Left cardiac atrium (tissue), 4 donors: Measurements from ENCODE around the gene FAM83C. TPM values are rescaled to one million over a fixed set of nuclear protein-coding genes. Genes with fewer than 3 reads are reported as not detected.

Experiments used
- ATAC-seq, 2 donors: fragments of 200-7000 bp; cut with Tn5 transposase; one replicate each; pipeline ENCODE4 v1.9.1; 2020; ENCODE audit warnings: mild to moderate bottlenecking in 2 of 2, moderate library complexity in 2 of 2
- DNase-seq: peaks from one replicate; pipeline ENCODE4 v3.0.0-alpha.2; 2020
- intact Hi-C, 2 donors: fragments of 100-400 bp; cut with DNase I; formaldehyde crosslinking; loops; one replicate each; pipeline versions ENCODE4 v1.14.1 to v1.15.1; 2022 to 2023
- long read RNA-seq: library from polyadenylated mRNA; unstranded; transcript quantifications from one replicate; pipeline ENCODE4 v2.0.0, GENCODE V29; 2021
- total RNA-seq, 2 donors: library from RNA; stranded (reverse); fragmentation: NEBNext Ultra II Directional; extraction: Animal tissue kit (Norgen Biotek cat#: 25700); gene quantifications; one replicate each; pipeline ENCODE4 v1.2.1, GENCODE V29; 2021
- donor health status: DM: no; HTN: yes; CAD: no.
- donor health status: DM: no; HTN: yes; CAD: no; lungs with severe emphysema.
- donor health status: DM: yes; HTN: yes; CAD: no.
- donor health status: Dilated cardiomyopathy.

Gene FAM83C
- not detected for total RNA-seq
- long read RNA-seq: 0 reads

GRCh38 chr20:35291654-35292503, at the start of gene FAM83C:
FAM83C (minus strand) TSS chr20:35292425; CDS start chr20:35292304, 121 bp downstream.
- ATAC-seq (no peak), DNase-seq (no peak)
- intact Hi-C loops: no loop called here

- no peak for DNase-seq
- ATAC-seq: peak in 1 of 2 donors; percentile 10
- intact Hi-C loops: no loop called here
Observed at GRCh38 chr20:35341366-35342028, 49.3 kb upstream of the FAM83C start.

GRCh38 chr20:35340436-35340835, 48.2 kb upstream of the FAM83C start:
- no peak for ATAC-seq
- no peak for DNase-seq
- intact Hi-C loops: no loop called here

DNA sequence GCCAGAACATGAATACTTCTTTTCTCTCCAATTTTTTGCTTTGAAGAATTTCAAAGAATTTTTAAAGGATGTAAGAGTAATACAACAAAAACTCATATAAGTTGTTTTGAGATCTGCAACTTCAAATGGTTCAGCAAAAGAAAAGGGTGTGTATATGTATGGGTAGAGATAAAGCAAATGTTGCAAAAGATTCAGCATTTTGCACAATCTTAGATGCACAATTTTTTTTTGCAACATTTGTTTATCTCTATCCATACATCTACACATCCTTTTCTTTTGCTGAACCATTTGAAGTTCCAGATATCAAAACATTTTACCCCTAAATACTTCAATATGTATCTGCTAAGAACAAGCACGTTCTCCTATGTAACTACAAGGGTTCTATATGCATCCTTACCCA, 47.4 kb upstream of the FAM83C start:
- no peak for ATAC-seq
- no peak for DNase-seq
- intact Hi-C loops: no loop called here

DNA sequence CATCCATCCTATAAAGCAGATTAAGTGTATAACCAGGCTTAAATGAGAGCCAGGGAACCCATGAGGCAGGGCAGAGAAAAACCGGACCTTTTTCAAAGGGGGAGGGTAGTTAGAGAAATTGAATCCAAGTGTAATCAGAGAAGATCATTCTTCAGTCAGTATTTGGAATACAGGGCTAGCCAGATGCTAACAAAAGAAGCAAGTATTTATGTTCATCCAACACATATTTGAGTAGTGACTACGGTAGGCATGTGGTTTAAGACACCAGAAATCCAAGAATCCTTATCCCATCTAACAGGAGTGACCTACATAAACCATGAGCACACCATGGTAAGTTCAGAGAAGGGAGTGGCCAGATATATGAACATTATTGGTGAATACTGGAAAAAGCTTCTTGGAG, 46.8 kb upstream of the FAM83C start:
- ATAC-seq: peak in 1 of 2 donors; percentile 37

GRCh38 chr20:35334311-35335101, 42.3 kb upstream of the FAM83C start:
- ATAC-seq (peak in 1 of 2 donors; percentile 72), DNase-seq (no peak)
- intact Hi-C loops: no loop called here

More for the DNA sequence above, 46.8 kb upstream of the FAM83C start:
- intact Hi-C loops: no loop called here
- DNase-seq: no peak

- intact Hi-C loops: no loop called here
- no peak for ATAC-seq
- no peak for DNase-seq
Observed at GRCh38 chr20:35333606-35334005, 41.4 kb upstream of the FAM83C start.

GRCh38 chr20:35332540-35333200, 40.4 kb upstream of the FAM83C start:
- no peak for ATAC-seq
- intact Hi-C loops: no loop called here

GRCh38 chr20:35329435-35330139, 37.4 kb upstream of the FAM83C start:
- no peak for DNase-seq
- no peak for ATAC-seq
- intact Hi-C loops: no loop called here

More at GRCh38 chr20:35332540-35333200, 40.4 kb upstream of the FAM83C start:
- no peak for DNase-seq

- intact Hi-C loops: no loop called here
- DNase-seq: no peak
- ATAC-seq: no peak
Observed at GRCh38 chr20:35328689-35329088, 36.5 kb upstream of the FAM83C start.

- intact Hi-C loops: no loop called here
Observed at GRCh38 chr20:35328095-35328685, 36.0 kb upstream of the FAM83C start.

DNA sequence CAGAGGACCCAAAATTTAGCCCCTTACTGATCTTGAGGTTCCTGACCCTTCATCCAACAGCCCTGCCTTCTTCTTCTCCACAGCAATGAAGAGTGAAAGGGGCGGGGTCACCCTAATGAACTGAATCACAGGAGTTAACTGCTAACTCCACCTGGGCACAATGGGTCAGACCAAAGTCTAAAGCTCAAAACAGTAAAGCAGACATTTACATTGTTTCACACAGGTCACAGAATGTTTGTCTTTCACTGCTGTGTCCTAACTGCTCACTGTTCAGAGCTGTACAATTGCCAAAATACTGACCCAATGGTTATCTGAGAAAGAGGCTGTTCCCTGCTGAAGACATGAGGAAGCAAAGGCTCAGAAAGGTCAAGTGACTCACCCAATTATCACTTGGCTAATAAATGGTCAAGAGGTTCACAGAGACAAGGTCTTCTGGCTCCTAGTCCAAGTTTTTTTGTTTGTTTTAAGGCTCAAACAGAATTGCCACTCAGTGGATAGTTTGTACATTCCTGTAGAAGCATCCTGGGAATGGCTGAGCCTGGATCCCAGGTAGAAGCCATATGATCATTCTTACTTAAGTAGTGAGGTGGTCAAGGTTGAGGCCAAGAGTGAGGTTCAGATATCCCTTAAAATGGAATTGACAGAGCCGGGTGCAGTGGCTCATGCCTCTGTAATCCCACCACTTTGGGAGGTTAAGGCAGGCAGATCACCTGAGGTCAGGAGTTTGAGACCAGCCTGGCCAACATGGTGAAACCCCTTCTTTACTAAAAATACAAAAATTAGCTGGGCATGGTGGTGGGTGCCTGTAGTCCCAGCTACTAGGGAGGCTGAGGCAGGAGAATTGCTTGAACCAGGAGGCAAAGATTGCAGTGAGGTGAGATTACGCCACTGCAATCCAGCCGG, 35.1 kb upstream of the FAM83C start:
- intact Hi-C loops: no loop called here
- DNase-seq: no peak
- ATAC-seq: peak; percentile 30 to 82

More at GRCh38 chr20:35328095-35328685, 36.0 kb upstream of the FAM83C start:
- ATAC-seq (no peak), DNase-seq (no peak)

GRCh38 chr20:35326740-35327073, 34.5 kb upstream of the FAM83C start:
- intact Hi-C loops: no loop called here
- DNase-seq (no peak), ATAC-seq (no peak)

- ATAC-seq (peak; percentile 15 to 85), DNase-seq (no peak)
- intact Hi-C loops: no loop called here
Observed at GRCh38 chr20:35326021-35326739, 34.0 kb upstream of the FAM83C start.

- DNase-seq: no peak
- no peak for ATAC-seq
- intact Hi-C loops: no loop called here
Observed at GRCh38 chr20:35325401-35325800, 33.2 kb upstream of the FAM83C start.

DNA sequence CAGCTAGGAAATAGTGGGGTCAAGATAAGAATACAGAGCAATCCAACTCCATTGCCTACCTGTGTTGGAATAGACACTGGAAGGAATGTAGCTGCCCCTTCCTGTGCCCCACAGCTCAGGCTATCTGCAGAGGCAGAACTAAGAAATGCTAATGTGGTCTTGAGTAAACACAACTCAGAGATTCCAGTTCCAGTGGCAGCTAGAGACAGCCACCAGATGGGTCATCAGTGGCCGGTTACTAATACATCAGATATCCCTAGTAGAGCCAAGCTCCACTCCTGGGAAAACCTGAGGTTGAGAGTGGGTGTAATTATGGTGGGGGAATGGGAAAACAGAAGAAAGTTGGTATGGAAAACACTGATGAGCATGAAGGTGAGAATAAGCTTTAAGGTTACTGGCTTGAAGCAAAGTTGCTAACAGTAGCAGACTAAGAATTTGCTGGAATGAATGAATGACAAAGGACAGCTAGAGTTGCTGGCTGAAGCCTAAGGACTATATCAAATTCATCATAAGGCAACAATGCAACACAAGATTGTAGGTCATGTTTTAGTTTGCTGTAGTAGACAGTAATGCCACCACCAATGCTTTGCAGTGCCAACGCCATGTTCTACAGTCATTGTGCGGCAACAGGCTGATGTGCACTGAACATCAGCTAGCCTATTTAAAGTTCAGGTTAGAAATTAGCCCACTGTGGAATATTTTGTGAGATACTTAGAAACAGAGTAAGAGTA, 28.3 kb upstream of the FAM83C start:
- ATAC-seq: no peak
- intact Hi-C loops: no loop called here
- DNase-seq: no peak
